Measurements from ENCODE around the gene UCN2.

Gene UCN2

DNA sequence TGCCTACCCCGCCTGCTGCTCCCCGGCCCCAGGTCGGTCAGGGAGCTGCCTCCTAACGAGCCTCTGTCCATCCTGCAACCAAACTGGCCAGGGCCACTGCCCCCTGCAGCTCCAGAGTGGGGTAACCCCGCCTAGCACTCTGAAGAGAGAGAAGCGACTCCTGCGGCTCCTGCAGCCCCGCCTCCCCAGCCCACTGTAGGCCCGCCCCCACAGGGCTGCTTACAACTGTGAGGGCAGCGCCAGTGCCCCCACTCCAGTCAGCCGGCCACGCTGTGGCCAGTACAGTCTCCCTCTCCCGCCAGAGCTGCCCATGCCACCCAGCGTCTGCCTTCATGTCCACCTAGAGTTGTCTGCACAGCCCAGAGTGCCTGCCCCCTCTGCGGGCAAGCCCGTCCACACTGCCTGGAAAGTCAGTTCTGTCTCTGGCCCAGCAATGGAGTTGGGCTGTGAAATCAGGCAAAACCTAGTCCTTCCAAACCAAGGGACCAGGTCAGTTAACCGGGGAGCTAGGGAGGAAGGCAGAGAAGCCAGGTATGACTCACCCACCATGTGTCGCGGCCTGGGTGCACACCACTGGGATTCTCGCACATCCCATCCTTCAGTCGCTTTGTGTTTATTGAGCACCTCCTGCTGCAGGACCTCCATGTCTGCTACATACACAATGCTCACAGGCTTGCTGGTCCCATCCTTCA lies 2.4 kb downstream of the UCN2 start:
- Histone ChIP-seq H3K4me1 (ENCODE audit: control insufficient read depth in 1 of 2, insufficient read depth in 1 of 2, low read depth in 1 of 2, low read length in 1 of 2) (peaks cover 43 to 45% of the 10 kb centered on the region in 2 experiments), H3K36me3 (no peaks in the 10 kb centered on the region), H3K9me3 (no peaks in the 10 kb centered on the region), H3K27ac (peak overlapping the region; percentile 92), H3K4me3 (ENCODE audit: low read depth in 1 of 2, low read length in 1 of 2) (peak overlapping the region; percentile 12 to 24), H3K27me3 (peaks cover 5% of the 10 kb centered on the region)
- TF ChIP-seq, protein P1, sequence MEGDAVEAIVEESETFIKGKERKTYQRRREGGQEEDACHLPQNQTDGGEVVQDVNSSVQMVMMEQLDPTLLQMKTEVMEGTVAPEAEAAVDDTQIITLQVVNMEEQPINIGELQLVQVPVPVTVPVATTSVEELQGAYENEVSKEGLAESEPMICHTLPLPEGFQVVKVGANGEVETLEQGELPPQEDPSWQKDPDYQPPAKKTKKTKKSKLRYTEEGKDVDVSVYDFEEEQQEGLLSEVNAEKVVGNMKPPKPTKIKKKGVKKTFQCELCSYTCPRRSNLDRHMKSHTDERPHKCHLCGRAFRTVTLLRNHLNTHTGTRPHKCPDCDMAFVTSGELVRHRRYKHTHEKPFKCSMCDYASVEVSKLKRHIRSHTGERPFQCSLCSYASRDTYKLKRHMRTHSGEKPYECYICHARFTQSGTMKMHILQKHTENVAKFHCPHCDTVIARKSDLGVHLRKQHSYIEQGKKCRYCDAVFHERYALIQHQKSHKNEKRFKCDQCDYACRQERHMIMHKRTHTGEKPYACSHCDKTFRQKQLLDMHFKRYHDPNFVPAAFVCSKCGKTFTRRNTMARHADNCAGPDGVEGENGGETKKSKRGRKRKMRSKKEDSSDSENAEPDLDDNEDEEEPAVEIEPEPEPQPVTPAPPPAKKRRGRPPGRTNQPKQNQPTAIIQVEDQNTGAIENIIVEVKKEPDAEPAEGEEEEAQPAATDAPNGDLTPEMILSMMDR (IDR thresholded peaks at IDR 0.05): no peak

DNA sequence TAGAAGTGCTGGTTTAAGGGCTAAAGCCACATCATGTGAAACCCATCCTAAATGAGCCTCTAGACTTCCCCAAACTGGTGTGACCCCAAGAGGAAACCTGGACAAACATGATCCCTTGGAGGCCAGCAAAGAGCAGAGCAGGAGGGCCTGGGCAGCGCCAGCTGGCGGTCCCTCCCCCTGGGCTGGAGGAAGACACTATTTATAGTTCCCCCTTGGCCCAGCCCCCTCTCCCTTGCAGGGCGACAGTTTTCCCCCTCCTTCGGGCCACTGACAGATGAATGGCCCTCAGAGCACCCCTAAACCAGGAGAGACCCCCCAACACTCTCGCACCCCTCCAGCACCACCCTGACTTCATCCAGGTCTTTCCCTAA lies 2.9 kb downstream of the UCN2 start:
- Histone ChIP-seq H3K4me1 (ENCODE audit: control insufficient read depth in 1 of 2, insufficient read depth in 1 of 2, low read depth in 1 of 2, low read length in 1 of 2) (peaks cover 49 to 50% of the 10 kb centered on the region in 2 experiments), H3K4me3 (ENCODE audit: low read depth in 1 of 2, low read length in 1 of 2) (peak overlapping the region; percentile 12 to 24), H3K27ac (peak overlapping the region; percentile 92), H3K36me3 (no peaks in the 10 kb centered on the region), H3K9me3 (no peaks in the 10 kb centered on the region), H3K27me3 (peaks cover 5% of the 10 kb centered on the region)
- TF ChIP-seq, protein P1 (IDR thresholded peaks at IDR 0.05): no peak

DNA sequence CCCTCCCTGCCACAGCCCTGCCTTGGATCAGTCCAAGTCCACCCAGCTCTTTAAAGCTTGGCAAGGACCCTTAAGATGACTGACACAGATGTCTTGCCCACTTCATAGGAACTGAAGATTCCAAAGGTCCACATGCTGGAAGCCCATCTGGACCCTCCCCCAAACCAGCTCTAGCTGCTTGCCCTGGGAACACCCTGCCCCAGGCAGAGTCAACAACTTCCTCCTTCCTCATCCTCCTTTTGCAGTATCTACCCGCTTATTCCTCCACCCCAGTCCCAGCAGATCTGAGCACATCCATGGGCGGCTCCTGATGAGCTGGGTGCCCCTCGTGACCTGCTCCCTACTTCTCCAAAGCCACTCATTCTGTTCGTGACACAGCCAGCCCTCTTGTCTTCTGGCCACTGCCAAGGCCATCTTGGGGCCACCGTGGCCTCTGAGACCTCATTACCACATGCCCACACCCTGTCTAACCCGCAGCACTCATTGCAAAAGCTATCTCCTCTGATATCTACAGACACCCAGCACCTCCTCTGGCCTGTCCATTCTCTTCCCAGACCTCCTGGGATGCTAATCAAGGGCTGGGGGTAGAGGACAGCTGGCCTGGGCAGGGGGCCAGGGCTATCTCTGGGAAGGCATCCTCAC lies 5.0 kb downstream of the UCN2 start:
- H3K4me3 ChIP-seq (ENCODE audit: low read depth in 1 of 2, low read length in 1 of 2): peak overlapping the region; percentile 33 to 94
- TF ChIP-seq, protein P1 (IDR thresholded peaks at IDR 0.05): no peak
- peaks cover 3% of the 10 kb centered on the region for H3K36me3 ChIP-seq
- H3K4me1 ChIP-seq (ENCODE audit: control insufficient read depth in 1 of 2, insufficient read depth in 1 of 2, low read depth in 1 of 2, low read length in 1 of 2): peaks cover 69 to 70% of the 10 kb centered on the region in 2 experiments
- peak overlapping the region; percentile 92 for H3K27ac ChIP-seq
- H3K9me3 ChIP-seq: no peaks in the 10 kb centered on the region
- H3K27me3 ChIP-seq: peaks cover 5% of the 10 kb centered on the region

DNA sequence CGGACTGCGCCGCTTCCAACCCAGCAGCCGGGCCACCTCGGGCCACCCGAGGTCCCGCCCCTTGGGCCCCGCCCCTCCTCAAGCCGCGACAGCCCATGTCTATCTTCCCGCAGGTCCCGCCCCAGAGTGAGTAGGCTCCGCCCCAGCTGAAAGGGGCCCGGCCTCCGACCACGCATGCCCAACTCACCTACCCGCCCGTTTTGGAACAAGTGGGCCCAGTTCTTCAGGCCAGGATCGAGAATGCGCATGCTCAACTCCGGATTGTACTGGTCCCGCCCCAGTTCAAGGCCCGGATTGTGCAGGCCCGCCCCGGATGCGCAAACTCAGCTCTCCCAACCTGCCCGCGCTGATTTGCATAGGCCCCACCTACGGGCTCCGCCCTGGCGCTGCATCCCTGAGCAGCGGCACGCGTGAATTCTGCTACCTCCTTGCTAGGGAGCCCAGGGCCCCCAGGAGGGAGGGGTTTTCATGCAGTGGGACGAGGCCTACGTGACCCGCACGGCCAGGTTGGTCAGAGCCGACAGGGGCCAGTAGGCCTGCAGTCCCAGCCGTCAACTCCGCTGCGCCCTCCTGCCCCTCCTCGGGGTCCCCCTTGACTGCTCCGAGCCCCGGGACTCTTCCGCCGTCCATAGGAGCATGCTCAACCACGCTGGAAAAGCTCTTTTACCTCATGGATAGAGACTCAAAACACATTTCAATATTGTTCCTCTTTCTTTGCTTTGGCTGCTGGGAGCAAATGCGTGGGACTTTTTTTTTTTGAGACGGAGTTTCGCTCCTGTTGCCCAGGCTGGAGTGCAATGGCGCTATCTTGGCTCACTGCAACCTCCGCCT lies 6.6 kb downstream of the UCN2 start, which contains the start of gene PFKFB4:
Gene PFKFB4, minus strand, starts transcription at position 8 of the 831 bp plus-strand sequence. CDS start 26 bp downstream, outside the sequence.
- Histone ChIP-seq H3K4me3 (ENCODE audit: low read depth in 1 of 2, low read length in 1 of 2) (peak within 1 kb of the TSS; percentile 67 to 94), H3K9me3 (no peaks in the 10 kb centered on the region), H3K27me3 (peaks cover 5% of the 10 kb centered on the region), H3K36me3 (peaks cover 6% of the 10 kb centered on the region), H3K27ac (peak within 1 kb of the TSS; percentile 92), H3K4me1 (ENCODE audit: control insufficient read depth in 1 of 2, insufficient read depth in 1 of 2, low read depth in 1 of 2, low read length in 1 of 2) (peaks cover 85 to 86% of the 10 kb centered on the region in 2 experiments)
- TF ChIP-seq, protein P1 (IDR thresholded peaks at IDR 0.05): peak; percentile 37

DNA sequence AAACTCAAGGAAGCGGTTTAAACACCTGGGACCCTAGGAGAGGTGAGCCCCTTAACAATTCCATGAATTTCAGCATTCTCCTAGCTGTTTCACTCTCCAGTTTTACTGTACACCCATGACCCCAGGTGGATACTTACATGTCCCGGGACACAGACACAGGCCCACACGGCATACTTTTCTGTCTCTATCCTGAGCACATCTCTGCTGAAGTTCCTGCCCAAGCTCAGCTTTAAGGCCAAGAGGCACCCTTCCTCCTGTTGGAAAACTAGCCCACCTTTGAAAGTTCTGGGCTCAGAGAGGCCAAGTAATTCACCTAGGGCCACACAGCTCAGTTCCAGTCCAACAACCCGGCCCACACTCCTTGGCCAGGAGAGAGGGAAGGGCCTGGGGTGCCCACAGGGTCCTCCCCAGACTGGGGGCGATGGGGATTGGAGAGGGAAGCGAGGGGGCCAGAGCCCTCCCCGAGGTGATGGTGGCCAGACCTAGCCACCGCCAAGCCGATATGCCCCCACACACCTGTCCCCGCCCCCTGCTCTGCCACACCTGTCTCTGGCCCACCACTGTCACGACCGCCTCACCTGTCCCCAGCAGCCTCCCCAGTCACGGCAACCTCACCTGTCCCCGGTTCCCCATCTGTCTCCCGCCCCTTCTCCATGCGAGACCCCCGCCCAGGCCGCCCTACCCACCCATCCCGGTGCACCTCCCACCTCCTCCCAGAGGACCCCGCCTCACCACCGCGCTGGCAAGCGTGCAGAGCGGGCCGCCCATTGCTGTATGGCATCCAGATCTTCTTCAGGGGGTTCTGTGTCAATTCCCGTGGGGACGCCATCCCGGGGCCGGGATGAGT lies 7.4 kb downstream of the UCN2 start:
- Histone ChIP-seq H3K9me3 (no peaks in the 10 kb centered on the region), H3K27me3 (peaks cover 3% of the 10 kb centered on the region), H3K36me3 (peaks cover 12% of the 10 kb centered on the region), H3K4me1 (ENCODE audit: control insufficient read depth in 1 of 2, insufficient read depth in 1 of 2, low read depth in 1 of 2, low read length in 1 of 2) (peaks cover 89 to 92% of the 10 kb centered on the region in 2 experiments), H3K27ac (peak overlapping the region; percentile 92), H3K4me3 (ENCODE audit: low read depth in 1 of 2, low read length in 1 of 2) (peak overlapping the region; percentile 67 to 94)
- TF ChIP-seq, protein P1 (IDR thresholded peaks at IDR 0.05): no peak

All from neutrophil (primary cell).